HEK293T (cell line): Measurements from ENCODE around the gene SCN7A.

Source experiments
- CTBP1 ChIP-seq: fragments of 450-650 bp; IDR thresholded peaks from 2 replicates; pipeline ENCODE4 v1.6.1; 2016; ENCODE audit warnings: borderline replicate concordance
- SP1 ChIP-seq: fragments of 450-650 bp; IDR thresholded peaks from 2 replicates; pipeline ENCODE4 v1.6.1; 2017

GRCh38 chr2:166364476-166365161 lies 129.4 kb downstream of the SCN7A start:
- TF ChIP-seq CTBP1 (no peak), SP1 (no peak)
